Spleen (tissue), 11 donors: ENCODE data around the gene PRKCH. TPM values are rescaled to one million over a fixed set of nuclear protein-coding genes. Genes with fewer than 3 reads are reported as not detected.

Experiments
- DNase-seq: peaks from one replicate; pipeline ENCODE4 v3.0.0-alpha.2; 2020
- H3K27ac ChIP-seq, 8 donors: fragments of 200-600 bp; sonication (generic) in 7 of 8; 1 replicate in 4 of 8; 2 replicates in 4 of 8; pipeline versions ENCODE4 v1.5.0 to v1.8.0; 2016 to 2021; ENCODE audit warnings: inconsistent platforms in 4 of 8, mild to moderate bottlenecking in 4 of 8, moderate library complexity in 1 of 8
- H3K27me3 ChIP-seq, 7 donors: fragments of 200-600 bp; sonication (generic) in 6 of 7; replicated peaks in 1 of 7; 1 replicate in 4 of 7; 2 replicates in 3 of 7; pipeline versions ENCODE4 v1.5.0 to v1.8.0; 2016 to 2021; ENCODE audit warnings: inconsistent platforms in 3 of 7, mild to moderate bottlenecking in 1 of 7
- H3K36me3 ChIP-seq, 6 donors: fragments of 200-600 bp; sonication (generic) in 5 of 6; 1 replicate in 4 of 6; 2 replicates in 2 of 6; pipeline versions ENCODE4 v1.5.0 to v1.8.0; 2016 to 2021; ENCODE audit warnings: inconsistent platforms in 2 of 6
- H3K4me1 ChIP-seq, 6 donors: fragments of 200-600 bp; sonication (generic) in 5 of 6; 1 replicate in 3 of 6; 2 replicates in 3 of 6; pipeline versions ENCODE4 v1.5.0 to v1.8.0; 2016 to 2021; ENCODE audit warnings: inconsistent platforms in 3 of 6
- H3K4me3 ChIP-seq, 8 donors: fragments of 200-600 bp; sonication (generic) in 7 of 8; 1 replicate in 4 of 8; 2 replicates in 4 of 8; pipeline versions ENCODE4 v1.5.0 to v1.8.0; 2016 to 2021; ENCODE audit warnings: inconsistent platforms in 4 of 8, mild to moderate bottlenecking in 4 of 8, moderate library complexity in 2 of 8
- H3K9me3 ChIP-seq, 8 donors: fragments of 200-600 bp; sonication (generic) in 7 of 8; 1 replicate in 4 of 8; 2 replicates in 4 of 8; pipeline versions ENCODE4 v1.5.0 to v1.8.0; 2016 to 2021; ENCODE audit warnings: inconsistent platforms in 4 of 8
- CTCF ChIP-seq, 11 experiments: fragments of 200-600 bp in 7 of 11; fragments of 450-650 bp in 4 of 11; sonication (generic) in 4 of 11; IDR thresholded peaks in 8 of 11; conservative IDR thresholded peaks in 3 of 11; 1 replicate in 7 of 11; 2 replicates in 4 of 11; pipeline versions ENCODE4 v1.4.0 to v1.8.0; 2016 to 2021; ENCODE audit warnings: antibody characterized with exemption in 11 of 11, inconsistent platforms in 4 of 11, mild to moderate bottlenecking in 1 of 11
- POLR2A ChIP-seq, 3 donors: fragments of 450-650 bp; IDR thresholded peaks; one replicate each; pipeline ENCODE4 v1.5.1; 2017; ENCODE audit warnings: antibody characterized with exemption in 3 of 3, mild to moderate bottlenecking in 1 of 3
- POLR2AphosphoS5 ChIP-seq, 3 donors: sonication (generic); formaldehyde crosslinking; IDR thresholded peaks; one replicate each; pipeline ENCODE4 v1.5.1; 2017; ENCODE audit warnings: antibody characterized with exemption in 3 of 3
- WGBS, 5 donors: extraction: QIAGEN DNeasy Blood & Tissue Kit in 3 of 5; methylation state at CpG; one replicate each; pipeline versions ENCODE4 v1.1.5 to v1.1.7; 2013 to 2018; 5-methylcytosine and 5-hydroxymethylcytosine counted together
- intact Hi-C: fragments of 100-400 bp; cut with DNase I; formaldehyde crosslinking; loops from one replicate; pipeline ENCODE4 v1.15.0; 2023; ENCODE audit warnings: low total_unique reads
- polyA plus RNA-seq, 3 donors: library from polyadenylated mRNA; stranded (reverse); fragments of 200-250 nt; gene quantifications; one replicate each; pipeline ENCODE4 v1.2.1, GENCODE V29; 2013
- total RNA-seq, 7 donors: library from RNA; depleted of rRNA in 3 of 7; stranded (reverse); fragments of >200 nt in 3 of 7; fragmentation: NEBNext Ultra II Directional in 4 of 7; extraction: Animal tissue kit (Norgen Biotek cat#: 25700) in 4 of 7; gene quantifications; one replicate each; pipeline versions ENCODE4 v1.1.0 to v1.2.1, GENCODE V29; 2016 to 2021
- donor health status: healthy with polysubstance abuse.
- donor health status: DM: no; HTN: no; CAD: no; lungs with moderate emphysema.
- donor health status: DM: no; HTN: no; CAD: no.
- donor health status: Bipolar disorder and iron deficiency.
- donor health status: healthy.
- donor health status: DM: no; HTN: no; CAD: no.
- donor health status: DM: yes; HTN: yes; CAD: no.

PRKCH gene
- total and polyA plus RNA-seq, 10 donors, result 10.0 to 184 (median 105) TPM

- intact Hi-C loops, result loop anchor here (10.0 kb wide), 1 partner anchor 50 kb away; no protein-coding TSS in a partner anchor
- H3K27me3 ChIP-seq, result no peaks in the 10 kb centered on the region
- DNase-seq, result no peak
- peaks cover 9 to 100% (median 36%) of the 10 kb centered on the region in 6 donors for H3K4me1 ChIP-seq
- no peak overlapping the region for H3K4me3 ChIP-seq
- no peak for TF ChIP-seq POLR2AphosphoS5 (IDR thresholded peaks at IDR 0.05)
- no peak for TF ChIP-seq POLR2A (IDR thresholded peaks at IDR 0.05)
- TF ChIP-seq CTCF (IDR thresholded peaks at IDR 0.05 in 8 of 11, conservative IDR thresholded peaks at IDR 0.05 in 3 of 11), result no peak
- peak overlapping the region in 2 of 8 donors; percentile 16 to 23 for H3K27ac ChIP-seq
- H3K9me3 ChIP-seq, result no peaks in the 10 kb centered on the region
- WGBS, 5 donors, result 90 to 100% (median 93%) methylated on average over 1 of the region's 1 CpG
- no peaks in the 10 kb centered on the region for H3K36me3 ChIP-seq
Measured at GRCh38 chr14:61394542-61394941, 73.2 kb downstream of the PRKCH start.

GRCh38 chr14:61395115-61395725 lies 73.8 kb downstream of the PRKCH start:
- Histone ChIP-seq H3K27ac (peak overlapping the region in 2 of 8 donors; percentile 16 to 66), H3K4me3 (no peak overlapping the region), H3K9me3 (no peaks in the 10 kb centered on the region), H3K36me3 (no peaks in the 10 kb centered on the region), H3K4me1 (peaks cover 5 to 100% (median 34%) of the 10 kb centered on the region in 6 donors), H3K27me3 (no peaks in the 10 kb centered on the region)
- WGBS, 5 donors, result 52 to 78% (median 56%) methylated on average over 5 to 6 of the region's 6 CpGs
- TF ChIP-seq CTCF (IDR thresholded peaks at IDR 0.05 in 8 of 11, conservative IDR thresholded peaks at IDR 0.05 in 3 of 11) (no peak), POLR2AphosphoS5 (IDR thresholded peaks at IDR 0.05) (no peak), POLR2A (IDR thresholded peaks at IDR 0.05) (no peak)
- intact Hi-C loops, result loop anchor here (10.0 kb wide), 1 partner anchor 50 kb away; no protein-coding TSS in a partner anchor
- no peak for DNase-seq

GRCh38 chr14:61396279-61396678 lies 74.9 kb downstream of the PRKCH start:
- Histone ChIP-seq H3K36me3 (no peaks in the 10 kb centered on the region), H3K4me3 (no peak overlapping the region), H3K27ac (peak overlapping the region in 3 of 8 donors; percentile 17 to 66 (median 45)), H3K9me3 (no peaks in the 10 kb centered on the region), H3K27me3 (no peaks in the 10 kb centered on the region), H3K4me1 (peaks cover 0 to 100% (median 28%) of the 10 kb centered on the region in 6 donors)
- TF ChIP-seq POLR2AphosphoS5 (IDR thresholded peaks at IDR 0.05) (no peak), CTCF (IDR thresholded peaks at IDR 0.05 in 8 of 11, conservative IDR thresholded peaks at IDR 0.05 in 3 of 11) (no peak), POLR2A (IDR thresholded peaks at IDR 0.05) (no peak)
- no peak for DNase-seq
- intact Hi-C loops, result loop anchor here (10.0 kb wide), 1 partner anchor 49 kb away; no protein-coding TSS in a partner anchor
- 69 to 86% (median 79%) methylated on average over 1 of the region's 1 CpG for WGBS, 5 donors

- 78 to 89% (median 84%) methylated on average over 3 of the region's 3 CpGs for WGBS, 5 donors
Measured at GRCh38 chr14:61396694-61397093, 75.3 kb downstream of the PRKCH start.

More at GRCh38 chr14:61396694-61397093, 75.3 kb downstream of the PRKCH start:
- no peak for DNase-seq
- TF ChIP-seq POLR2AphosphoS5 (IDR thresholded peaks at IDR 0.05) (no peak), POLR2A (IDR thresholded peaks at IDR 0.05) (no peak), CTCF (IDR thresholded peaks at IDR 0.05 in 8 of 11, conservative IDR thresholded peaks at IDR 0.05 in 3 of 11) (no peak)
- Histone ChIP-seq H3K4me1 (peaks cover 0 to 100% (median 26%) of the 10 kb centered on the region in 6 donors), H3K4me3 (no peak overlapping the region), H3K27ac (peak overlapping the region in 3 of 8 donors; percentile 17 to 66 (median 45)), H3K27me3 (no peaks in the 10 kb centered on the region), H3K9me3 (no peaks in the 10 kb centered on the region), H3K36me3 (no peaks in the 10 kb centered on the region)
- intact Hi-C loops, result loop anchor here (10.0 kb wide), 1 partner anchor 48 kb away; no protein-coding TSS in a partner anchor
